ENCODE measurements around the gene ARL17B. TPM values are rescaled to one million over a fixed set of nuclear protein-coding genes. Genes with fewer than 3 reads are reported as not detected.
"Not testable (repeated sequence)": the region's sequence is repeated elsewhere in the genome, so short reads cannot be mapped to it uniquely, and the experiment has no call there.

Gene ARL17B
- polyA plus RNA-seq, 1 donor = 16.5 TPM

GRCh38 chr17:46252804-46253203 is 108.8 kb downstream of the ARL17B start:
- not testable (repeated sequence) for DNase-seq

GRCh38 chr17:46249153-46249552 is 112.4 kb downstream of the ARL17B start:
- DNase-seq = not testable (repeated sequence)

- DNase-seq = not testable (repeated sequence)
Measured at GRCh38 chr17:46244949-46245768, 116.4 kb downstream of the ARL17B start.

DNA sequence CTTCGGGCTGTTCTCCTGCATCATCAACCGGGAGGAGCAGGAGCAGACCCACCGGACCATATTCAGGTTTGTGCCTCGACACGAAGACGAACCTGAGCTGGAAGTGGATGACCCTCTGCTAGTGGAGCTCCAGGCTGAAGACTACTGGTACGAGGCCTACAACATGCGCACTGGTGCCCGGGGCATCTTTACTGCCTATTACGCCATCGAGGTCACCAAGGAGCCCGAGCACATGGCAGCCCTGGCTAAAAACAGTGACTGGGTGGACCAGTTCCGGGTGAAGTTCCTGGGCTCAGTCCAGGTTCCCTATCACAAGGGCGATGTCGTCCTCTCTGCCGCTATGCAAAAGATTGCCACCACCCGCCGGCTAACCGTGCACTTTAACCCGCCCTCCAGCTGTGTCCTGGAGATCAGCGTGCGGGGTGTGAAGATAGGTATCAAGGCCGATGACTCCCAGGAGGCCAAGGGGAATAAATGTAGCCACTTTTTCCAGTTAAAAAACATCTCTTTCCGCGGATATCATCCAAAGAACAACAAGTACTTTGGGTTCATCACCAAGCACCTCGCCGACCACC is 117.1 kb downstream of the ARL17B start:
- DNase-seq = not testable (repeated sequence)

DNA sequence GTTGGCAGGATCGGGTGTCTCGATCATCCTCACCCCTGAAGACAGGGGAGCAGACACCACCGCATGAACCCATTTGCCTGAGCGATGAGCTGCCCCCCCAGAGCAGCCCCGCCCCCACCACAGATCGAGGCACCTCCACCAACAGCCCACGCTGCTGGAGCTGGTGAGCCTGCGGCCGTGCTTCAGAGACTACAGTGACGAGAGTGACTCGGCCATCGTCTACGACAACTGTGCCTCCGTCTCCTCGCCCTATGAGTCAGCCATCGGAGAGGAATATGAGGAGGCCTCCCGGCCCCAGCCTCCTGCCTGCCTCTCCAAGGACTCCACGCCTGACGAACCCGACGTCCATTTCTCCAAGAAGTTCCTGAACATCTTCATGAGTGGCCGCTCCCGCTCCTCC is 117.6 kb downstream of the ARL17B start:
- not testable (repeated sequence) for DNase-seq

- DNase-seq = not testable (repeated sequence)
Measured at GRCh38 chr17:46243505-46243904, 118.1 kb downstream of the ARL17B start.

- not testable (repeated sequence) for DNase-seq
Measured at GRCh38 chr17:46231359-46231758, 130.2 kb downstream of the ARL17B start.

GRCh38 chr17:46225274-46225794 is 136.2 kb downstream of the ARL17B start:
- peak; percentile 86 for DNase-seq

GRCh38 chr17:46224864-46225263 is 136.7 kb downstream of the ARL17B start:
- DNase-seq = not testable (repeated sequence)

Other genes starting within 250 kb of the ARL17B start
- gene KANSL1, start 168.3 kb downstream of the ARL17B start, polyA plus RNA-seq (ENCODE audit: insufficient read length) = 95.8 TPM
- gene LRRC37A, start 66.6 kb downstream of the ARL17B start, polyA plus RNA-seq (ENCODE audit: insufficient read length) = 7.8 TPM
- 56.6 TPM for gene LRRC37A2, start 150.7 kb upstream of the ARL17B start, polyA plus RNA-seq (ENCODE audit: insufficient read length)
- gene ARL17A, start 217.9 kb upstream of the ARL17B start, polyA plus RNA-seq (ENCODE audit: insufficient read length) = 42.5 TPM
- 37.9 TPM for gene NSF, start 228.9 kb upstream of the ARL17B start, polyA plus RNA-seq (ENCODE audit: insufficient read length)